ENCODE measurements around the gene TBX5.

Gene TBX5

GRCh38 chr12:114405519-114406271, at the start of gene TBX5:
Gene TBX5 (minus strand): TSS chr12:114406144. CDS start chr12:114403898, 2,246 bp downstream.
- no peak for DNase-seq

GRCh38 chr12:114451657-114452056, 45.7 kb upstream of the TBX5 start:
- DNase-seq = no peak

- DNase-seq = no peak
These were observed 44.8 kb upstream of the TBX5 start for GRCh38 chr12:114450515-114451300.

- no peak for DNase-seq
These were observed 44.1 kb upstream of the TBX5 start for GRCh38 chr12:114450019-114450418.

- no peak for DNase-seq
These were observed 42.6 kb upstream of the TBX5 start for GRCh38 chr12:114448618-114448933.

GRCh38 chr12:114447799-114448617, 42.1 kb upstream of the TBX5 start:
- no peak for DNase-seq

GRCh38 chr12:114447274-114447716, 41.4 kb upstream of the TBX5 start:
- no peak for DNase-seq

GRCh38 chr12:114445401-114446323, 39.7 kb upstream of the TBX5 start:
- DNase-seq = no peak

- DNase-seq = no peak
These were observed 38.7 kb upstream of the TBX5 start for GRCh38 chr12:114444422-114445279.

- no peak for DNase-seq
These were observed 37.9 kb upstream of the TBX5 start for GRCh38 chr12:114443607-114444421.

- no peak for DNase-seq
These were observed 36.6 kb upstream of the TBX5 start for GRCh38 chr12:114442578-114442977.

GRCh38 chr12:114441545-114441944, 35.6 kb upstream of the TBX5 start:
- DNase-seq = no peak

- DNase-seq = no peak
These were observed 35.1 kb upstream of the TBX5 start for GRCh38 chr12:114441039-114441383.

- DNase-seq = no peak
These were observed 34.5 kb upstream of the TBX5 start for GRCh38 chr12:114440270-114441038.

GRCh38 chr12:114439817-114440216, 33.9 kb upstream of the TBX5 start:
- DNase-seq = no peak

GRCh38 chr12:114439261-114439683, 33.3 kb upstream of the TBX5 start:
- no peak for DNase-seq

GRCh38 chr12:114438635-114439256, 32.8 kb upstream of the TBX5 start:
- no peak for DNase-seq

- no peak for DNase-seq
These were observed 28.4 kb upstream of the TBX5 start for GRCh38 chr12:114434341-114434740.

- DNase-seq = no peak
These were observed 26.0 kb upstream of the TBX5 start for GRCh38 chr12:114431902-114432301.

Measured in NCI-H1048 (cell line).